ENCODE data around the gene FGD6.

FGD6 gene

DNA sequence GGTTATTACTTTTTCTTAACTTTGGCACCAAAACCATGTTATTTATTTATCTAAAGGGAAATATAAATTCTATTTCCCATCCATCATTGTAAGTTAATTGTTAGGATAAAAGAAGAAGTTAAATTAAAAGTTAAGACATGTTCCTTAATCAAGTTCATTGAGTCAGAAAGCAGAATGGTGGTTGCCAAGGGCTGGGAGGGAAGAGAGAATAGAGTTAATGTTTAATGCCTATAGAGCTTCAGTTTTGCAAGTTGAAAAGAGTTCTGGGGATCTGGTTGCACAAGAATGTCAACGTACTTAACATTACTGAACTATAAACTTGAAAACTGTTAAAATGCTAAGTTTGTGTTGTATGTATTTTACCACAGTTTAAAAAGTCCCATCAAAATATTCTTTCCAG, 80.7 kb downstream of the FGD6 start:
- ATAC-seq, result no peak
- TF ChIP-seq, protein P1, sequence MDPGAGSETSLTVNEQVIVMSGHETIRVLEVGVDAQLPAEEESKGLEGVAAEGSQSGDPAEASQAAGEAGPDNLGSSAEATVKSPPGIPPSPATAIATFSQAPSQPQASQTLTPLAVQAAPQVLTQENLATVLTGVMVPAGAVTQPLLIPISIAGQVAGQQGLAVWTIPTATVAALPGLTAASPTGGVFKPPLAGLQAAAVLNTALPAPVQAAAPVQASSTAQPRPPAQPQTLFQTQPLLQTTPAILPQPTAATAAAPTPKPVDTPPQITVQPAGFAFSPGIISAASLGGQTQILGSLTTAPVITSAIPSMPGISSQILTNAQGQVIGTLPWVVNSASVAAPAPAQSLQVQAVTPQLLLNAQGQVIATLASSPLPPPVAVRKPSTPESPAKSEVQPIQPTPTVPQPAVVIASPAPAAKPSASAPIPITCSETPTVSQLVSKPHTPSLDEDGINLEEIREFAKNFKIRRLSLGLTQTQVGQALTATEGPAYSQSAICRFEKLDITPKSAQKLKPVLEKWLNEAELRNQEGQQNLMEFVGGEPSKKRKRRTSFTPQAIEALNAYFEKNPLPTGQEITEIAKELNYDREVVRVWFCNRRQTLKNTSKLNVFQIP (CRISPR knock-in tag; IDR thresholded peaks at IDR 0.05; ENCODE audit: borderline replicate concordance, low read depth), result no peak
- TF ChIP-seq, protein P2, sequence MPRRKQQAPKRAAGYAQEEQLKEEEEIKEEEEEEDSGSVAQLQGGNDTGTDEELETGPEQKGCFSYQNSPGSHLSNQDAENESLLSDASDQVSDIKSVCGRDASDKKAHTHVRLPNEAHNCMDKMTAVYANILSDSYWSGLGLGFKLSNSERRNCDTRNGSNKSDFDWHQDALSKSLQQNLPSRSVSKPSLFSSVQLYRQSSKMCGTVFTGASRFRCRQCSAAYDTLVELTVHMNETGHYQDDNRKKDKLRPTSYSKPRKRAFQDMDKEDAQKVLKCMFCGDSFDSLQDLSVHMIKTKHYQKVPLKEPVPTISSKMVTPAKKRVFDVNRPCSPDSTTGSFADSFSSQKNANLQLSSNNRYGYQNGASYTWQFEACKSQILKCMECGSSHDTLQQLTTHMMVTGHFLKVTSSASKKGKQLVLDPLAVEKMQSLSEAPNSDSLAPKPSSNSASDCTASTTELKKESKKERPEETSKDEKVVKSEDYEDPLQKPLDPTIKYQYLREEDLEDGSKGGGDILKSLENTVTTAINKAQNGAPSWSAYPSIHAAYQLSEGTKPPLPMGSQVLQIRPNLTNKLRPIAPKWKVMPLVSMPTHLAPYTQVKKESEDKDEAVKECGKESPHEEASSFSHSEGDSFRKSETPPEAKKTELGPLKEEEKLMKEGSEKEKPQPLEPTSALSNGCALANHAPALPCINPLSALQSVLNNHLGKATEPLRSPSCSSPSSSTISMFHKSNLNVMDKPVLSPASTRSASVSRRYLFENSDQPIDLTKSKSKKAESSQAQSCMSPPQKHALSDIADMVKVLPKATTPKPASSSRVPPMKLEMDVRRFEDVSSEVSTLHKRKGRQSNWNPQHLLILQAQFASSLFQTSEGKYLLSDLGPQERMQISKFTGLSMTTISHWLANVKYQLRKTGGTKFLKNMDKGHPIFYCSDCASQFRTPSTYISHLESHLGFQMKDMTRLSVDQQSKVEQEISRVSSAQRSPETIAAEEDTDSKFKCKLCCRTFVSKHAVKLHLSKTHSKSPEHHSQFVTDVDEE (CRISPR knock-in tag; IDR thresholded peaks at IDR 0.05), result no peak
- TF ChIP-seq SNAI2 (CRISPR knock-in tag; IDR thresholded peaks at IDR 0.05) (no peak), GLIS3 (CRISPR knock-in tag; IDR thresholded peaks at IDR 0.05) (no peak), RARB (CRISPR knock-in tag; IDR thresholded peaks at IDR 0.05) (no peak), ZC3H10 (CRISPR knock-in tag; IDR thresholded peaks at IDR 0.05) (no peak), CSDC2 (CRISPR knock-in tag; IDR thresholded peaks at IDR 0.05) (no peak)

DNA sequence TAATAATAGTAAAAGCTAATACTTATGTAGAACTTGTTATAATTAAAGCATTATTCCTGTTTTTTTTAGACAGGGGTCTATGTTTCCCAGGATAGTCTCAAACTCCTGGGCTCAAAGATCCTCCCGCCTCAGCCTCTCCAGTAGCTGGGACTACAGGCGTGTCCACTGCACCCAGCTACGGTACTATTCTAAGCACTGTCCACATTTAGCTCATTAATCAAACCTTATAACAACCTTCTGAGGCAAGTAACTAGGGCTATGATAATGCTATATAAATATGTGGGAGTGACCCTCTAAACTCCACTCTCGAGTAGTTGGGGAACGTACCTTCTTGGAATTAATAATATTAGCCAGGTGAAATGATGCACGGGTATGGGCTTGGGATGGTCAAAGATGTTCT, 83.2 kb downstream of the FGD6 start:
- ATAC-seq, result no peak

DNA sequence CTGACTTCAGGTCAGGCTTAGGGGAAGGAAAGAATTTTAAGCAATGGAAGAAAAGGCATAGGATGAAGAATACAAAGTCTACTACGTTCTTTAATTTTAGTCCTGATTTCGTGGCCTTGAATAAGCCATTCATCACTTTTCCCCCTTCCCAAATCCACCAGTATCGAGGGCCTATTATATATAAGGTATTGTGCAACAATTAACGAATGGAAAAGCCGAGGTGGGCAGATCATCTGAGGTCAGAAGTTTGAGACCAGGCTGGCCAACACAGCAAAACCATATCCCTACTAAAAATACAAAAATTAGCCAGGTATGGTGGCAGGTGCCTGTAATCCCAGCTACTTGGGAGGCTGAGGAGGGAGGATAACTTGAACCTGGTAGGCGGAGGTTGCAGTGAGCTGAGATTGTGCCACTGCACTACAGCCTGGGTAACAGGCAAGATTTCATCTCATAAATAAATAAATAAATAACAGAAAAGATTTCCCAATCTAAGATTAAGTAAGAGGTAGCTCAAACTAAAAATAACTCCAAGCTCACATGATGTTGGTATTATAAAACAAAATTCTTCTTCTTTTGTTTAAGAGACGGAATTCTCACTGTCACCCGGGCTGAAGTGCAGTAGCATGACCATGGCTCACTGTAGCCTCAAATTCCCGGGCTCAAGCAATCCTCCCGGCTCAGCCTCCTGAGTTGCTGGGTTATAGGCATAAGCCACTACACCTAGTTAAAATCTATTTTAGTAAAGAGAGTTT, 85.5 kb downstream of the FGD6 start:
- TF ChIP-seq TOX (CRISPR knock-in tag; IDR thresholded peaks at IDR 0.05; ENCODE audit: borderline replicate concordance) (no peak), ZNF8 (CRISPR knock-in tag; IDR thresholded peaks at IDR 0.05) (no peak), PPARA (CRISPR knock-in tag; IDR thresholded peaks at IDR 0.05; ENCODE audit: borderline replicate concordance) (no peak), OSR1 (CRISPR knock-in tag; IDR thresholded peaks at IDR 0.05) (no peak), ZFP3 (CRISPR knock-in tag; IDR thresholded peaks at IDR 0.05) (no peak), ZFP30 (CRISPR knock-in tag; IDR thresholded peaks at IDR 0.05) (no peak), CSDC2 (CRISPR knock-in tag; IDR thresholded peaks at IDR 0.05) (no peak), ZNF70 (CRISPR knock-in tag; IDR thresholded peaks at IDR 0.05) (no peak), ZNF565 (CRISPR knock-in tag; conservative IDR thresholded peaks at IDR 0.05; ENCODE audit: low read depth) (no peak)
- TF ChIP-seq, protein P3, sequence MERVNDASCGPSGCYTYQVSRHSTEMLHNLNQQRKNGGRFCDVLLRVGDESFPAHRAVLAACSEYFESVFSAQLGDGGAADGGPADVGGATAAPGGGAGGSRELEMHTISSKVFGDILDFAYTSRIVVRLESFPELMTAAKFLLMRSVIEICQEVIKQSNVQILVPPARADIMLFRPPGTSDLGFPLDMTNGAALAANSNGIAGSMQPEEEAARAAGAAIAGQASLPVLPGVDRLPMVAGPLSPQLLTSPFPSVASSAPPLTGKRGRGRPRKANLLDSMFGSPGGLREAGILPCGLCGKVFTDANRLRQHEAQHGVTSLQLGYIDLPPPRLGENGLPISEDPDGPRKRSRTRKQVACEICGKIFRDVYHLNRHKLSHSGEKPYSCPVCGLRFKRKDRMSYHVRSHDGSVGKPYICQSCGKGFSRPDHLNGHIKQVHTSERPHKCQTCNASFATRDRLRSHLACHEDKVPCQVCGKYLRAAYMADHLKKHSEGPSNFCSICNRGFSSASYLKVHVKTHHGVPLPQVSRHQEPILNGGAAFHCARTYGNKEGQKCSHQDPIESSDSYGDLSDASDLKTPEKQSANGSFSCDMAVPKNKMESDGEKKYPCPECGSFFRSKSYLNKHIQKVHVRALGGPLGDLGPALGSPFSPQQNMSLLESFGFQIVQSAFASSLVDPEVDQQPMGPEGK (CRISPR knock-in tag; IDR thresholded peaks at IDR 0.05; ENCODE audit: borderline replicate concordance), result no peak
- TF ChIP-seq, protein P4, sequence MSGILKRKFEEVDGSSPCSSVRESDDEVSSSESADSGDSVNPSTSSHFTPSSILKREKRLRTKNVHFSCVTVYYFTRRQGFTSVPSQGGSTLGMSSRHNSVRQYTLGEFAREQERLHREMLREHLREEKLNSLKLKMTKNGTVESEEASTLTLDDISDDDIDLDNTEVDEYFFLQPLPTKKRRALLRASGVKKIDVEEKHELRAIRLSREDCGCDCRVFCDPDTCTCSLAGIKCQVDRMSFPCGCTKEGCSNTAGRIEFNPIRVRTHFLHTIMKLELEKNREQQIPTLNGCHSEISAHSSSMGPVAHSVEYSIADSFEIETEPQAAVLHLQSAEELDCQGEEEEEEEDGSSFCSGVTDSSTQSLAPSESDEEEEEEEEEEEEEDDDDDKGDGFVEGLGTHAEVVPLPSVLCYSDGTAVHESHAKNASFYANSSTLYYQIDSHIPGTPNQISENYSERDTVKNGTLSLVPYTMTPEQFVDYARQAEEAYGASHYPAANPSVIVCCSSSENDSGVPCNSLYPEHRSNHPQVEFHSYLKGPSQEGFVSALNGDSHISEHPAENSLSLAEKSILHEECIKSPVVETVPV (CRISPR knock-in tag; IDR thresholded peaks at IDR 0.05), result no peak
- ATAC-seq, result no peak

More for the DNA sequence above, 83.2 kb downstream of the FGD6 start:
- no peak for TF ChIP-seq ZNF70 (CRISPR knock-in tag; IDR thresholded peaks at IDR 0.05)
- no peak for TF ChIP-seq ESRRG (CRISPR knock-in tag; IDR thresholded peaks at IDR 0.05)
- TF ChIP-seq, protein P5, sequence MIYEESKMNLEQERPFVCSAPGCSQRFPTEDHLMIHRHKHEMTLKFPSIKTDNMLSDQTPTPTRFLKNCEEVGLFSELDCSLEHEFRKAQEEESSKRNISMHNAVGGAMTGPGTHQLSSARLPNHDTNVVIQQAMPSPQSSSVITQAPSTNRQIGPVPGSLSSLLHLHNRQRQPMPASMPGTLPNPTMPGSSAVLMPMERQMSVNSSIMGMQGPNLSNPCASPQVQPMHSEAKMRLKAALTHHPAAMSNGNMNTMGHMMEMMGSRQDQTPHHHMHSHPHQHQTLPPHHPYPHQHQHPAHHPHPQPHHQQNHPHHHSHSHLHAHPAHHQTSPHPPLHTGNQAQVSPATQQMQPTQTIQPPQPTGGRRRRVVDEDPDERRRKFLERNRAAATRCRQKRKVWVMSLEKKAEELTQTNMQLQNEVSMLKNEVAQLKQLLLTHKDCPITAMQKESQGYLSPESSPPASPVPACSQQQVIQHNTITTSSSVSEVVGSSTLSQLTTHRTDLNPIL (CRISPR knock-in tag; IDR thresholded peaks at IDR 0.05; ENCODE audit: low read depth), result no peak
- TF ChIP-seq ZFP30 (CRISPR knock-in tag; IDR thresholded peaks at IDR 0.05), result no peak
- TF ChIP-seq, protein P2 (CRISPR knock-in tag; IDR thresholded peaks at IDR 0.05), result no peak
- TF ChIP-seq PPARA (CRISPR knock-in tag; IDR thresholded peaks at IDR 0.05; ENCODE audit: borderline replicate concordance), result no peak
- no peak for TF ChIP-seq TOX (CRISPR knock-in tag; IDR thresholded peaks at IDR 0.05; ENCODE audit: borderline replicate concordance)
- no peak for TF ChIP-seq ISL1 (CRISPR knock-in tag; IDR thresholded peaks at IDR 0.05)
- no peak for TF ChIP-seq ZFP3 (CRISPR knock-in tag; IDR thresholded peaks at IDR 0.05)
- no peak for TF ChIP-seq ZNF8 (CRISPR knock-in tag; IDR thresholded peaks at IDR 0.05)
- TF ChIP-seq, protein P4 (CRISPR knock-in tag; IDR thresholded peaks at IDR 0.05), result no peak
- TF ChIP-seq OSR1 (CRISPR knock-in tag; IDR thresholded peaks at IDR 0.05), result no peak
- TF ChIP-seq GLIS3 (CRISPR knock-in tag; IDR thresholded peaks at IDR 0.05), result no peak
- no peak for TF ChIP-seq RARB (CRISPR knock-in tag; IDR thresholded peaks at IDR 0.05)
